ENCODE measurements around the gene MICAL3.

DNA sequence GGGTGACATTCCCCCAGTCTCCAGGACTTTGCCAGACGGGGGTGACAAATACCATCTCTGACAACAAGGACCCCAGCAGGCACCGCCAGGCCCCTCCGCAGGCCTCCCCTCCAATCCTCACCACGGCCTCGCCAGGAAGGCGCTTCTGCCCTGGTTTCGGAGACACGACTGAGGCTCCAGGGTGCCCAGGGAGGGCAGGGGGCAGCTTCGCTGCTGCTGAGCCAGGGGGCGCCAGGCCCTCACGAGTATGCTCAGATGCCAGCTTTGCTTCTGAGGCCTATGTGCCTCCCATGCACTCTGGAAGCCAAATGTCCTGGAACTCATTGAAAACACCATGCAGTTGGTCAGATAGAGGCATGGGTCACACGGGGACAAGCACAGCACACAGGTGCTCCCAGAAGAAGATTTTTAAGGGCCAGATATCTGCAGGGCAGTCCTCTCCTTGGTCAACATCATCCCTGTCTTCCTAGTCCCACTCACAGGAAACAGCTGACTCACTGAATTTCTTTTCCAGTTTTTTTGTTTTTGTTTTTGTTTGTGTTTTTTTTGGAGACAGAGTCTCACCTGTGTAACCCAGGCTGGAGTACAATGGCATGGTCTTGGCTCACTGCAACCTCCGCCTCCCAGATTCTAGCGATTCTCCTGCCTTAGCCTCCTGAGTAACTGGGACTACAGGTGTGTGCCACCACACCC lies 270.0 kb downstream of the MICAL3 start:
- TF ChIP-seq, protein P1, sequence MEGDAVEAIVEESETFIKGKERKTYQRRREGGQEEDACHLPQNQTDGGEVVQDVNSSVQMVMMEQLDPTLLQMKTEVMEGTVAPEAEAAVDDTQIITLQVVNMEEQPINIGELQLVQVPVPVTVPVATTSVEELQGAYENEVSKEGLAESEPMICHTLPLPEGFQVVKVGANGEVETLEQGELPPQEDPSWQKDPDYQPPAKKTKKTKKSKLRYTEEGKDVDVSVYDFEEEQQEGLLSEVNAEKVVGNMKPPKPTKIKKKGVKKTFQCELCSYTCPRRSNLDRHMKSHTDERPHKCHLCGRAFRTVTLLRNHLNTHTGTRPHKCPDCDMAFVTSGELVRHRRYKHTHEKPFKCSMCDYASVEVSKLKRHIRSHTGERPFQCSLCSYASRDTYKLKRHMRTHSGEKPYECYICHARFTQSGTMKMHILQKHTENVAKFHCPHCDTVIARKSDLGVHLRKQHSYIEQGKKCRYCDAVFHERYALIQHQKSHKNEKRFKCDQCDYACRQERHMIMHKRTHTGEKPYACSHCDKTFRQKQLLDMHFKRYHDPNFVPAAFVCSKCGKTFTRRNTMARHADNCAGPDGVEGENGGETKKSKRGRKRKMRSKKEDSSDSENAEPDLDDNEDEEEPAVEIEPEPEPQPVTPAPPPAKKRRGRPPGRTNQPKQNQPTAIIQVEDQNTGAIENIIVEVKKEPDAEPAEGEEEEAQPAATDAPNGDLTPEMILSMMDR (IDR thresholded peaks at IDR 0.05), result no peak
- no peak for TF ChIP-seq POLR2AphosphoS5 (IDR thresholded peaks at IDR 0.05)
- no peak for TF ChIP-seq POLR2A (IDR thresholded peaks at IDR 0.05)
